Mesendoderm (in vitro differentiated cells): ENCODE data around the gene TIMM22.

Source experiments
- DNase-seq: peaks from one replicate; pipeline ENCODE4 v3.0.0; 2013
- H2AK5ac ChIP-seq: 2 replicates; pipeline ENCODE4 v1.6.1; 2013; ENCODE audit warnings: low read length, inconsistent platforms
- H2BK120ac ChIP-seq: 2 replicates; pipeline ENCODE4 v1.6.1; 2013; ENCODE audit warnings: low read depth, mild to moderate bottlenecking, low read length, moderate library complexity, mixed read lengths
- H2BK15ac ChIP-seq: replicated peaks from 2 replicates; pipeline ENCODE4 v1.6.1; 2013; ENCODE audit warnings: low read depth, mild to moderate bottlenecking, moderate library complexity
- H2BK5ac ChIP-seq: 2 replicates; pipeline ENCODE4 v1.6.1; 2013; ENCODE audit warnings: low read length, inconsistent platforms
- H3K18ac ChIP-seq: 2 replicates; pipeline ENCODE4 v1.6.1; 2013; ENCODE audit warnings: mild to moderate bottlenecking, low read length, mixed read lengths
- H3K23ac ChIP-seq: one replicate; pipeline ENCODE4 v1.6.1; 2013; ENCODE audit warnings: low read length
- H3K27ac ChIP-seq: 2 replicates; pipeline ENCODE4 v1.5.1; 2013; ENCODE audit warnings: low read depth, mild to moderate bottlenecking, inconsistent platforms, low read length, moderate library complexity
- H3K27me3 ChIP-seq: 2 replicates; pipeline ENCODE4 v1.6.1; 2013; ENCODE audit warnings: low read length, control low read depth, mild to moderate bottlenecking, inconsistent platforms; ENCODE audit not compliant: insufficient read depth, poor library complexity
- H3K36me3 ChIP-seq: 2 replicates; pipeline ENCODE4 v1.6.1; 2013; ENCODE audit warnings: low read length, inconsistent platforms; ENCODE audit not compliant: control insufficient read depth, insufficient read depth
- H3K4ac ChIP-seq: one replicate; pipeline ENCODE4 v1.6.1; 2013; ENCODE audit warnings: low read depth, mild to moderate bottlenecking, low read length, moderate library complexity
- H3K4me1 ChIP-seq: 2 replicates; pipeline ENCODE4 v1.6.1; 2013; ENCODE audit warnings: low read depth, low read length, inconsistent platforms; ENCODE audit not compliant: control insufficient read depth
- H3K4me2 ChIP-seq: 2 replicates; pipeline ENCODE4 v1.6.1; 2013; ENCODE audit warnings: low read length
- H3K4me3 ChIP-seq: 2 replicates; pipeline ENCODE4 v1.5.1; 2013; ENCODE audit warnings: mild to moderate bottlenecking, low read length
- H3K56ac ChIP-seq: one replicate; pipeline ENCODE4 v1.6.1; 2013; ENCODE audit warnings: low read length
- H3K79me1 ChIP-seq: 2 replicates; pipeline ENCODE4 v1.6.1; 2013; ENCODE audit warnings: low read length, inconsistent platforms
- H3K79me2 ChIP-seq: 2 replicates; pipeline ENCODE4 v1.6.1; 2013; ENCODE audit warnings: mild to moderate bottlenecking, low read length; ENCODE audit not compliant: control insufficient read depth, insufficient read depth
- H3K9ac ChIP-seq: 2 replicates; pipeline ENCODE4 v1.6.1; 2013; ENCODE audit warnings: low read length, inconsistent platforms
- H4K5ac ChIP-seq: one replicate; pipeline ENCODE4 v1.6.1; 2013; ENCODE audit warnings: low read length
- H4K8ac ChIP-seq: one replicate; pipeline ENCODE4 v1.6.1; 2013; ENCODE audit warnings: low read depth, mild to moderate bottlenecking, control low read depth, low read length, moderate library complexity
- WGBS: extraction: QIAGEN DNeasy Blood & Tissue Kit; methylation state at CpG from one replicate; pipeline ENCODE4 v1.1.7; 2013; ENCODE audit warnings: low lambda C conversion rate, missing lambda C conversion rate; ENCODE audit not compliant: insufficient coverage; ENCODE audit errors: extremely low coverage; 5-methylcytosine and 5-hydroxymethylcytosine counted together

The TIMM22 gene

DNA sequence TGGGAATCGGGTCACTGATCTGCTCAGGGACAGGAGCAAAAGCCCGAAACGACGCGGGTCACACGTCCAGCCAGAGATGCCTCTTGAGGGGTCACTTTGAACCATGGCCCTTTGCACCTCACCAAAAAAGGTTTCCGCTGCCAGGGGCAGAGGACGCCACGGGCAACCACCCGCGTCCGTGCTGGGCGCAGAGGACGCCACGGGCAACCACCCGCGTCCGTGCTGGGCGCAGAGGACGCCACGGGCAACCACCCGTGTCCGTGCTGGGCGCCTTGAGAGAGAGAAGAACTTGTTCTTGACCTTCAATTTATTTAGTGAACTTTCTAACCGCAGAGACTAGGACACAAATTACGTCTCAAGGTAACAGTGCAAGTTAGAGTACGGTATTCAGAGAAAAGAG, 35.5 kb downstream of the TIMM22 start:
- no peaks in the 10 kb centered on the region for H3K36me3 ChIP-seq
- no peak overlapping the region for H3K4ac ChIP-seq
- no peak overlapping the region for H3K9ac ChIP-seq
- no peaks in the 10 kb centered on the region for H3K27me3 ChIP-seq
- H4K8ac ChIP-seq, result no peak overlapping the region
- no peak overlapping the region for H3K18ac ChIP-seq
- no peak overlapping the region for H2BK5ac ChIP-seq
- no peak overlapping the region for H3K56ac ChIP-seq
- H2BK15ac ChIP-seq, result no peak overlapping the region
- no peaks in the 10 kb centered on the region for H3K4me1 ChIP-seq
- no peak overlapping the region for H3K4me3 ChIP-seq
- no peaks in the 10 kb centered on the region for H3K79me1 ChIP-seq
- no peak overlapping the region for H3K4me2 ChIP-seq
- no peaks in the 10 kb centered on the region for H3K79me2 ChIP-seq
- H2BK120ac ChIP-seq, result no peak overlapping the region
- no peak overlapping the region for H3K23ac ChIP-seq
- no peak overlapping the region for H2AK5ac ChIP-seq
- WGBS, result no CpG with 5 or more reads among the region's 27 CpGs
- H3K27ac ChIP-seq, result no peak overlapping the region
- no peak for DNase-seq
- H4K5ac ChIP-seq, result no peak overlapping the region

DNA sequence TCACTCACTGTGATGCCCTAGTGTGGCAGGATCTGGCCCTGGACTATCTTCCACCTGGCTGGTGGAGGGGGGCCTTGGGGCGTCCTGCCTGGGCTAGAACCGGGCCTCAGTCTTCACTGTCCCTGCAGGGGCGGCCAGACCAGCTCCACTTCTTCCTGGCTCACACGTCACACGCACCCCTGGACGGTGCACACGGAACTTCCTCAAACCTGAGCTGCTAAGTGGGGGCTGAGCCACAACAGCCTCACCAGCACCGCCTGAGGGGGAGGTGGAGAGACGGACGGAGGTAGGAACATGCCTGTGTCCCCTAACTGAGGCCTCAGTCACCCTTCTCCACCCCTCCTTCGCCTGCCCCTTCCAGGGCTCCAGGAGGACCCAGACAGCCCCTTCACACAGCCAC, 36.6 kb downstream of the TIMM22 start:
- no CpG with 5 or more reads among the region's 11 CpGs for WGBS
- H4K8ac ChIP-seq, result no peak overlapping the region
- H3K4me1 ChIP-seq, result no peaks in the 10 kb centered on the region
- no peaks in the 10 kb centered on the region for H3K79me1 ChIP-seq
- H3K4me3 ChIP-seq, result no peak overlapping the region
- no peak overlapping the region for H3K4ac ChIP-seq
- H3K27me3 ChIP-seq, result no peaks in the 10 kb centered on the region
- no peak overlapping the region for H3K18ac ChIP-seq
- H4K5ac ChIP-seq, result no peak overlapping the region
- H3K79me2 ChIP-seq, result no peaks in the 10 kb centered on the region
- no peak for DNase-seq
- no peak overlapping the region for H2BK120ac ChIP-seq
- H2BK5ac ChIP-seq, result no peak overlapping the region
- H3K36me3 ChIP-seq, result no peaks in the 10 kb centered on the region
- no peak overlapping the region for H3K56ac ChIP-seq
- H3K9ac ChIP-seq, result no peak overlapping the region
- H2BK15ac ChIP-seq, result no peak overlapping the region
- no peak overlapping the region for H3K4me2 ChIP-seq
- H3K27ac ChIP-seq, result no peak overlapping the region
- H2AK5ac ChIP-seq, result no peak overlapping the region
- H3K23ac ChIP-seq, result peak overlapping the region; percentile 15

DNA sequence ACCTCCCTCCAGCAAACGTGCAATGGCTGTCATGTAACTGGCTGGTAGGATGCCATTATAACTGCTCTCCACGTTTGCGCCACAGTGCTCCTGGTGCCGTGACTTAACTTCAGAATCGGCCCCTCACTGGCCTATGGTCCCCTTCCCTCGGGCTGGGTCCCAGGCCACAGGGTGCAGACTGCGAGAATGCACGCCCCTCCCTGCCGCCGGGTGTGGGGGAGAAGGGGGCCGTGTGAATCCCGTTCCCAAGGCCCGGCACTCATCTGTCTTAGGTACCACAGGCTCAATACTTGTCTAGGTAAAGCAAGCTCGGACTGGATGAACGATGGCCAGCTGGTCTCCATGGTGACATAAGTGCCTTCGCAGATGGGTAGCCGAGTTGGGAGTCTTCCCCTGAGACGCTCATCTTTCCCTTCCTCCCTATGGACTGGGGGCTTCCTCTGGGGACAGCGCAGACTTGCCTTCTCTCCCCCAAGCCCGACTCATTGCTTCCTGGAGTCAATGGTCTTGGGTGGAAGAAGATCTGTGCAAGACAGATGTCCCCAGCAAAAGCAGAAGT, 37.8 kb downstream of the TIMM22 start:
- H3K79me1 ChIP-seq, result no peaks in the 10 kb centered on the region
- no peak overlapping the region for H2BK5ac ChIP-seq
- H4K5ac ChIP-seq, result no peak overlapping the region
- no CpG with 5 or more reads among the region's 20 CpGs for WGBS
- no peaks in the 10 kb centered on the region for H3K79me2 ChIP-seq
- H2BK120ac ChIP-seq, result no peak overlapping the region
- H3K4me2 ChIP-seq, result no peak overlapping the region
- H4K8ac ChIP-seq, result no peak overlapping the region
- H3K23ac ChIP-seq, result no peak overlapping the region
- H3K36me3 ChIP-seq, result no peaks in the 10 kb centered on the region
- no peaks in the 10 kb centered on the region for H3K27me3 ChIP-seq
- no peak overlapping the region for H3K4ac ChIP-seq
- H2BK15ac ChIP-seq, result no peak overlapping the region
- H3K9ac ChIP-seq, result no peak overlapping the region
- H3K27ac ChIP-seq, result no peak overlapping the region
- no peak overlapping the region for H3K18ac ChIP-seq
- no peak overlapping the region for H3K56ac ChIP-seq
- H2AK5ac ChIP-seq, result no peak overlapping the region
- H3K4me3 ChIP-seq, result no peak overlapping the region
- peaks cover 3% of the 10 kb centered on the region for H3K4me1 ChIP-seq
- no peak for DNase-seq

DNA sequence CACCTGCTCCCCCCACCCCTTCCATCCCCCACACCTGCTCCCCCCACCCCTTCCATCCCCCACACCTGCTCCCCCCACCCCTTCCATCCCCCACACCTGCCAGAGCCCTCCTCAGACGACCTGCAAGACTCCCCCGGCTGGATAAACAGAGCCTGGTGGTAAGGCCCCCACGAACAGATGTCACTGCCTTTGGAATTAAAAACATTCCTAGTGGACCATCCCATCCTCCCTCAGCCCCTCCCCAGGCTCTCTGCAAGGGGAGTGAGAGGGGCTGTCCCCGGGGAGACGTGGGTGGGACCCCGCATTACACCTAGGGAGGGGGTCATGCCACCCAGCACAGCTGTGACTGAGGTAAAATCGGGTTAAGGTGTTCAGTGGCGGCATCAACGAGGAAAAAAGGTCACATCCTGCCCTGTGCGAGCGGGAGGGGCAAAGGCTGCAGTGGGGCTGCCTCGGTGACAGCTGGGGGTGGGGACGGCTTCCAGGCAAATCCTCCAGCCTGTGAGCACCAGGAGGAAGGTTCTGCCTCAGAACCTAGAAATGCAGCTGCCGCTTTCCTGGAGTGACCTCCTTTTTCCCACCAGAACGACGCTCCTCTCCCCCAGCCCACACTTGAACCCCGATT, 38.7 kb downstream of the TIMM22 start:
- no peak overlapping the region for H2BK120ac ChIP-seq
- no peak overlapping the region for H3K4me2 ChIP-seq
- H2BK5ac ChIP-seq, result no peak overlapping the region
- no peak overlapping the region for H3K18ac ChIP-seq
- DNase-seq, result no peak
- H2AK5ac ChIP-seq, result no peak overlapping the region
- no peak overlapping the region for H2BK15ac ChIP-seq
- H3K79me2 ChIP-seq, result no peaks in the 10 kb centered on the region
- H3K4me3 ChIP-seq, result no peak overlapping the region
- WGBS, result no CpG with 5 or more reads among the region's 17 CpGs
- H3K4me1 ChIP-seq, result peaks cover 3% of the 10 kb centered on the region
- no peak overlapping the region for H3K9ac ChIP-seq
- H4K5ac ChIP-seq, result no peak overlapping the region
- H3K4ac ChIP-seq, result no peak overlapping the region
- H3K27me3 ChIP-seq, result no peaks in the 10 kb centered on the region
- no peak overlapping the region for H3K27ac ChIP-seq
- H3K23ac ChIP-seq, result no peak overlapping the region
- no peak overlapping the region for H3K56ac ChIP-seq
- H3K79me1 ChIP-seq, result no peaks in the 10 kb centered on the region
- H3K36me3 ChIP-seq, result no peaks in the 10 kb centered on the region
- no peak overlapping the region for H4K8ac ChIP-seq

DNA sequence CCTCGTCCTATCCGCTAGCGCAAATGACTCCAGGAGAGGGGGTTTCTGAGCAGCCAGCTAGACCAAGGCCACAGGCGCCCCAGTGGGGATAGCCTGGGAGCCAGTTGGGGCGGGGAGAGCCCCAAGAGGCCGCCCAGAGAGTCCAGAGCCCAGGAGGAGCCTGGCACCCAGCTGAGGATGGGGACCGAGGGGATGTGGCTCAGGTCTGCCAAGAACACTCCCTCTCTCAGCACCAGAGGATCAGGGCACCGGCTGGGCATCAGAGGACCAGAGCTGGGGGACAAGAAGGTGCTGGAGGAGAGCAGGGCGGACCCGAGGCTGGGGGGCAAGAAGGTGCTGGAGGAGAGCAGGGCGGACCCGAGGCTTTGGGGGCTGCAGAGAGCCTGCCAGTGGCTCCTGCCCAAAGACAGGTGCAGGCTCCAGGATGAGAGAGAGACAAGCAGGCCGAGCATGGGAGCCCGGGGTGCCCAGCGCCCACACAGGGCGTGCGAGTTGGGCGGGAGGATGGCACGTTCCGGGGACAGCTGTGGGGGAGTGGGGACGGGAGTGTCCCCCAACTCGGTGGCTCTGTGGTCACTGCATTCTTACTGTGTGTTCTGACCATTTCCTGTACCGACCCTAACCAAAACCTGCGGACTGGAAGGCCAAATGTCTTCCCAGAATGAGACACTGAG, 39.4 kb downstream of the TIMM22 start:
- Histone ChIP-seq H2AK5ac (no peak overlapping the region), H3K23ac (no peak overlapping the region), H3K4me1 (peaks cover 3% of the 10 kb centered on the region), H4K8ac (no peak overlapping the region), H3K4me3 (no peak overlapping the region), H3K56ac (no peak overlapping the region), H3K18ac (no peak overlapping the region), H4K5ac (no peak overlapping the region), H2BK15ac (no peak overlapping the region), H2BK5ac (no peak overlapping the region), H3K79me1 (no peaks in the 10 kb centered on the region), H3K4ac (no peak overlapping the region), H3K4me2 (no peak overlapping the region), H2BK120ac (no peak overlapping the region), H3K9ac (no peak overlapping the region), H3K36me3 (no peaks in the 10 kb centered on the region), H3K27me3 (no peaks in the 10 kb centered on the region), H3K27ac (no peak overlapping the region), H3K79me2 (no peaks in the 10 kb centered on the region)
- no CpG with 5 or more reads among the region's 24 CpGs for WGBS
- DNase-seq, result no peak
